ENCODE results near the gene GCNT1. TPM values are rescaled to one million over a fixed set of nuclear protein-coding genes. Genes with fewer than 3 reads are reported as not detected.

GCNT1 gene
- total and polyA plus RNA-seq, 2 of the 13 experiments (the other 11 are each of a cell fraction or from before 2014, with no cell fraction given): 0.55 to 1.7 TPM

DNA sequence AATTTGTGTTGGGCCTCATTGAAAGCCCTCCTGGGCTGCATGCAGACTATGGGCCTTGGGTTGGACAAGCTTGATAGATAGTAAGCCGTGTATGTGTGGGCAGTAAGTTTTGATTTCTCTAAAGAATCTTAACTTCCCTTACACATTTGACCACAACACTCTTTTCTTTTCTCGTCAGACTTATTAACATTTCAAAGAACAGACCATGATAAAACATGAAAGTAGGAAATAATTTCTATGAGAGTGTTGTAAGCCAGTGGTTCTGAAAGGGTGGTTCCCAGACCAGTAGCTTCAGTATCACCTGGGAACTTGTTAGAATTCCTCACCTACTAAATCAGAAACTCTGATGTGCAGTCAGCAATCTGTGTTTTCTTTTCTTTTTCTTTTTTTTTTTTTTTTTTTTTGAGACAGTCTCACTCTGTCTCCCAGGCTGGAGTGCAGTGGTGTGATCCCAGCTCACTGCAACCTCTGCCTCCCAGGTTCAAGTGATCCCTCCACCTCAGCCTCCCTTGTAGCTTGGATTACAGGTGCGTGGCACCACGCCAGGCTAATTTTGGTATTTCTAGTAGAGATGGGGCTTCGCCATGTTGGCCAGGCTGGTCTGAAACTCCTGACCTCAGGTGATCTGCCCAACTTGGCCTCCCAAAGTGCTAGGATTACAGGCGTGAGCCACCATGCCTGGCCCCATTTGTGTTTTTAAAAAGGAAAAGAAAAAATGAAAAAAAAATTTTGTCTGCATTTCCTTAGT lies 20.0 kb upstream of the GCNT1 start (continued):
- TF ChIP-seq, protein P1, sequence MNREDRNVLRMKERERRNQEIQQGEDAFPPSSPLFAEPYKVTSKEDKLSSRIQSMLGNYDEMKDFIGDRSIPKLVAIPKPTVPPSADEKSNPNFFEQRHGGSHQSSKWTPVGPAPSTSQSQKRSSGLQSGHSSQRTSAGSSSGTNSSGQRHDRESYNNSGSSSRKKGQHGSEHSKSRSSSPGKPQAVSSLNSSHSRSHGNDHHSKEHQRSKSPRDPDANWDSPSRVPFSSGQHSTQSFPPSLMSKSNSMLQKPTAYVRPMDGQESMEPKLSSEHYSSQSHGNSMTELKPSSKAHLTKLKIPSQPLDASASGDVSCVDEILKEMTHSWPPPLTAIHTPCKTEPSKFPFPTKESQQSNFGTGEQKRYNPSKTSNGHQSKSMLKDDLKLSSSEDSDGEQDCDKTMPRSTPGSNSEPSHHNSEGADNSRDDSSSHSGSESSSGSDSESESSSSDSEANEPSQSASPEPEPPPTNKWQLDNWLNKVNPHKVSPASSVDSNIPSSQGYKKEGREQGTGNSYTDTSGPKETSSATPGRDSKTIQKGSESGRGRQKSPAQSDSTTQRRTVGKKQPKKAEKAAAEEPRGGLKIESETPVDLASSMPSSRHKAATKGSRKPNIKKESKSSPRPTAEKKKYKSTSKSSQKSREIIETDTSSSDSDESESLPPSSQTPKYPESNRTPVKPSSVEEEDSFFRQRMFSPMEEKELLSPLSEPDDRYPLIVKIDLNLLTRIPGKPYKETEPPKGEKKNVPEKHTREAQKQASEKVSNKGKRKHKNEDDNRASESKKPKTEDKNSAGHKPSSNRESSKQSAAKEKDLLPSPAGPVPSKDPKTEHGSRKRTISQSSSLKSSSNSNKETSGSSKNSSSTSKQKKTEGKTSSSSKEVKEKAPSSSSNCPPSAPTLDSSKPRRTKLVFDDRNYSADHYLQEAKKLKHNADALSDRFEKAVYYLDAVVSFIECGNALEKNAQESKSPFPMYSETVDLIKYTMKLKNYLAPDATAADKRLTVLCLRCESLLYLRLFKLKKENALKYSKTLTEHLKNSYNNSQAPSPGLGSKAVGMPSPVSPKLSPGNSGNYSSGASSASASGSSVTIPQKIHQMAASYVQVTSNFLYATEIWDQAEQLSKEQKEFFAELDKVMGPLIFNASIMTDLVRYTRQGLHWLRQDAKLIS (CRISPR knock-in tag; IDR thresholded peaks at IDR 0.05): no peak
- TF ChIP-seq, protein P2, sequence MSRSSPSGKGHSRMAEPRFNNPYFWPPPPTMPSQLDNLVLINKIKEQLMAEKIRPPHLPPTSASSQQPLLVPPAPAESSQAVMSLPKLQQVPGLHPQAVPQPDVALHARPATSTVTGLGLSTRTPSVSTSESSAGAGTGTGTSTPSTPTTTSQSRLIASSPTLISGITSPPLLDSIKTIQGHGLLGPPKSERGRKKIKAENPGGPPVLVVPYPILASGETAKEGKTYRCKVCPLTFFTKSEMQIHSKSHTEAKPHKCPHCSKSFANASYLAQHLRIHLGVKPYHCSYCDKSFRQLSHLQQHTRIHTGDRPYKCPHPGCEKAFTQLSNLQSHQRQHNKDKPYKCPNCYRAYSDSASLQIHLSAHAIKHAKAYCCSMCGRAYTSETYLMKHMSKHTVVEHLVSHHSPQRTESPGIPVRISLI (CRISPR knock-in tag; IDR thresholded peaks at IDR 0.05; ENCODE audit: borderline replicate concordance): no peak
- TF ChIP-seq SP1 (IDR thresholded peaks at IDR 0.05) (no peak), SP1 (CRISPR knock-in tag; IDR thresholded peaks at IDR 0.05) (no peak), ZNF660 (CRISPR knock-in tag; IDR thresholded peaks at IDR 0.05; ENCODE audit: borderline replicate concordance, low read depth) (no peak)

DNA sequence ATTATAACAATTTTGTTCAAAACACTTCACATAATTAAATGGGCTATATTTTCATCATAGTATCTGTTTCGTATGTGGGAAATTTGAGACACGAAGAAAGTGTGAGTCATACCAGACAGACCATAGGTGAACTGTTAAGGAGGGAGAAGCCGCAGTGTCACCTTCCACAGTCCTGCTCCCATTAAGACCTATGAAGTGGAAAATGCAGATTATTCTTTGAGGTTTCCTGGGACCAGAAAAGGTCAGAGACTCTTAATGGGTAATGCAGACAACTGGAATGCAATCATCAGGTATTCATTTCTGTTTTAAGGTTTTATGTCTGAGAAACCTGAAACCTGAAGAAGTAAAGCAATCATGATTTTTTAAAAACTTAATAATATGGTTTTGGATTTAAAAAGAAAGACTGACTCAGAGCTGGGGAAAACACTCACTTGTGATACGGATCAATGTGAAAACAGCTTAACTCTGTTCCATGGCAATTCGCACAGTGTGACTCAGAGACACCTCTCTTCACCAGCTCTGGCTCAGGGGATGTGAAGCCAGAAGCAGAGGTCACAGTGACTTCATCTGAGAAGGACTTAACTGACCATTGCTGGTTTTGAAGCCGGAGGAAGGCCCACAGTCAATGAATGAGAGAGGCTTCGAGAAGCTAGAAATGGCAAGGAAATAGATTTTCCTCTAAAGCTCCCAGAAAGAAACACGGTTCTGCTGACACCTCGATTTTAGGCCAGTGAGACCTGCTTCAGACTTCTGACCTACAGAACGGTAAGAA lies 17.2 kb upstream of the GCNT1 start:
- DNase-seq (ENCODE audit: low spot score) (no peak), FAIRE-seq (no peak), ATAC-seq (no peak; the same call in 2 of the 3 replicates)
- Histone ChIP-seq H3K27me3 (ENCODE audit: control insufficient read depth in 1 of 2, insufficient read depth in 2 of 2, low read length in 2 of 2) (no peaks in the 10 kb centered on the region), H3K4me2 (ENCODE audit: low read depth, low read length) (no peak overlapping the region), H2AFZ (ENCODE audit: low read length) (no peak overlapping the region), H3K9ac (ENCODE audit: insufficient read depth, low read depth, low read length) (no peak overlapping the region), H4K20me1 (ENCODE audit: insufficient read depth, low read length) (no peaks in the 10 kb centered on the region), H3K79me2 (ENCODE audit: insufficient read depth, low read length) (no peaks in the 10 kb centered on the region), H3K4me3 (replicated peaks in 1 of 3; ENCODE audit: insufficient read depth in 1 of 3, low read depth in 2 of 3, low read length in 3 of 3) (no peak overlapping the region), H3K27ac (ENCODE audit: extremely low read length, insufficient read depth, low read length) (no peak overlapping the region), H3K4me1 (ENCODE audit: insufficient read depth, low read length) (peaks cover 12% of the 10 kb centered on the region), H3K36me3 (replicated peaks in 1 of 2; ENCODE audit: control insufficient read depth in 1 of 2, insufficient read depth in 2 of 2, low read length in 2 of 2) (no peaks in the 10 kb centered on the region), H3K9me3 (ENCODE audit: low read length) (peaks cover 4% of the 10 kb centered on the region)
- in situ Hi-C loops (cut with HindIII; ENCODE audit: extremely low pct_ligation_motif_present, low pct_unique_long_range_greater_than_20kb): no loop called here
- WGBS (ENCODE audit: low lambda C conversion rate): 56% methylated on average over 10 of the region's 10 CpGs
- intact Hi-C loops (cut with micrococcal nuclease; ENCODE audit: unreplicated experiment): no loop called here
- ChIA-PET CTCF (ENCODE audit: low intra/inter-chr PET ratio, low total read pairs) (no interaction called here), POLR2A (no interaction called here)
- no TSS peak for BruUV-seq (replicated peaks)
- TF ChIP-seq FOSL2 (CRISPR knock-in tag; IDR thresholded peaks at IDR 0.05) (no peak), TMF1 (CRISPR knock-in tag; IDR thresholded peaks at IDR 0.05; ENCODE audit: low read depth) (no peak), MAFF (IDR thresholded peaks at IDR 0.05; ENCODE audit: low read depth, low read length) (0 out of 2 replicates have a peak, but pooled peaks have one; percentile 13), MAFK (conservative IDR thresholded peaks at IDR 0.05 in 1 of 2, IDR thresholded peaks at IDR 0.05 in 1 of 2; ENCODE audit: low read length in 2 of 2) (peak; percentile 29 to 54; a peak in 3 of 4 replicates), ZNF160 (CRISPR knock-in tag; IDR thresholded peaks at IDR 0.05) (no peak), THAP11 (CRISPR knock-in tag; IDR thresholded peaks at IDR 0.05) (no peak)
- TF ChIP-seq, protein P3, sequence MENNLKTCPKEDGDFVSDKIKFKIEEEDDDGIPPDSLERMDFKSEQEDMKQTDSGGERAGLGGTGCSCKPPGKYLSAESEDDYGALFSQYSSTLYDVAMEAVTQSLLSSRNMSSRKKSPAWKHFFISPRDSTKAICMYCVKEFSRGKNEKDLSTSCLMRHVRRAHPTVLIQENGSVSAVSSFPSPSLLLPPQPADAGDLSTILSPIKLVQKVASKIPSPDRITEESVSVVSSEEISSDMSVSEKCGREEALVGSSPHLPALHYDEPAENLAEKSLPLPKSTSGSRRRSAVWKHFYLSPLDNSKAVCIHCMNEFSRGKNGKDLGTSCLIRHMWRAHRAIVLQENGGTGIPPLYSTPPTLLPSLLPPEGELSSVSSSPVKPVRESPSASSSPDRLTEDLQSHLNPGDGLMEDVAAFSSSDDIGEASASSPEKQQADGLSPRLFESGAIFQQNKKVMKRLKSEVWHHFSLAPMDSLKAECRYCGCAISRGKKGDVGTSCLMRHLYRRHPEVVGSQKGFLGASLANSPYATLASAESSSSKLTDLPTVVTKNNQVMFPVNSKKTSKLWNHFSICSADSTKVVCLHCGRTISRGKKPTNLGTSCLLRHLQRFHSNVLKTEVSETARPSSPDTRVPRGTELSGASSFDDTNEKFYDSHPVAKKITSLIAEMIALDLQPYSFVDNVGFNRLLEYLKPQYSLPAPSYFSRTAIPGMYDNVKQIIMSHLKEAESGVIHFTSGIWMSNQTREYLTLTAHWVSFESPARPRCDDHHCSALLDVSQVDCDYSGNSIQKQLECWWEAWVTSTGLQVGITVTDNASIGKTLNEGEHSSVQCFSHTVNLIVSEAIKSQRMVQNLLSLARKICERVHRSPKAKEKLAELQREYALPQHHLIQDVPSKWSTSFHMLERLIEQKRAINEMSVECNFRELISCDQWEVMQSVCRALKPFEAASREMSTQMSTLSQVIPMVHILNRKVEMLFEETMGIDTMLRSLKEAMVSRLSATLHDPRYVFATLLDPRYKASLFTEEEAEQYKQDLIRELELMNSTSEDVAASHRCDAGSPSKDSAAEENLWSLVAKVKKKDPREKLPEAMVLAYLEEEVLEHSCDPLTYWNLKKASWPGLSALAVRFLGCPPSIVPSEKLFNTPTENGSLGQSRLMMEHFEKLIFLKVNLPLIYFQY (CRISPR knock-in tag; IDR thresholded peaks at IDR 0.05; ENCODE audit: borderline replicate concordance): no peak
